ENCODE results near the gene SP9. TPM values are rescaled to one million over a fixed set of nuclear protein-coding genes. Genes with fewer than 3 reads are reported as not detected.
"Not testable (repeated sequence)": the region's sequence is repeated elsewhere in the genome, so short reads cannot be mapped to it uniquely, and the experiment has no call there.

SP9 gene
- total RNA-seq, 1 donor from 2014 or later: not detected

GRCh38 chr2:174342686-174343342 is 8.1 kb downstream of the SP9 start:
- no peak for DNase-seq (ENCODE audit: low spot score)
- intact Hi-C loops (cut with DNase I): loop anchor here (5.0 to 10.0 kb wide), 3 partner anchors 308 to 771 kb away; no protein-coding TSS in a partner anchor

- DNase-seq (ENCODE audit: low spot score): no peak
- intact Hi-C loops (cut with DNase I): loop anchor here (5.0 to 10.0 kb wide), 3 partner anchors 308 to 771 kb away; no protein-coding TSS in a partner anchor
Observed at GRCh38 chr2:174343343-174343622, 8.5 kb downstream of the SP9 start.

- no peak for DNase-seq (ENCODE audit: low spot score)
- intact Hi-C loops (cut with DNase I): loop anchor here (5.0 to 10.0 kb wide), 3 partner anchors 309 to 772 kb away; no protein-coding TSS in a partner anchor
Observed at GRCh38 chr2:174343623-174344455, 9.1 kb downstream of the SP9 start.

GRCh38 chr2:174344716-174345461 is 10.1 kb downstream of the SP9 start:
- intact Hi-C loops (cut with DNase I): loop anchor here (5.0 to 10.0 kb wide), 3 partner anchors 310 to 773 kb away; no protein-coding TSS in a partner anchor

GRCh38 chr2:174350018-174350417 is 15.3 kb downstream of the SP9 start:
- DNase-seq (ENCODE audit: low spot score): no peak
- intact Hi-C loops (cut with DNase I): no loop called here

More at GRCh38 chr2:174344716-174345461, 10.1 kb downstream of the SP9 start:
- DNase-seq (ENCODE audit: low spot score): no peak

GRCh38 chr2:174350593-174351181 is 15.9 kb downstream of the SP9 start:
- intact Hi-C loops (cut with DNase I): no loop called here
- no peak for DNase-seq (ENCODE audit: low spot score)

GRCh38 chr2:174353004-174353403 is 18.2 kb downstream of the SP9 start:
- intact Hi-C loops (cut with DNase I): no loop called here
- no peak for DNase-seq (ENCODE audit: low spot score)

GRCh38 chr2:174356347-174356746 is 21.6 kb downstream of the SP9 start:
- DNase-seq (ENCODE audit: low spot score): no peak
- intact Hi-C loops (cut with DNase I): no loop called here

- DNase-seq (ENCODE audit: low spot score); intact Hi-C loops (cut with DNase I): not testable (repeated sequence)
Observed at GRCh38 chr2:174359663-174360062, 24.9 kb downstream of the SP9 start.

GRCh38 chr2:174362949-174363348 is 28.2 kb downstream of the SP9 start:
- intact Hi-C loops (cut with DNase I): no loop called here
- DNase-seq (ENCODE audit: low spot score): no peak

GRCh38 chr2:174363492-174364225 is 28.9 kb downstream of the SP9 start:
- DNase-seq (ENCODE audit: low spot score); intact Hi-C loops (cut with DNase I): not testable (repeated sequence)

GRCh38 chr2:174364628-174365027 is 29.9 kb downstream of the SP9 start:
- no peak for DNase-seq (ENCODE audit: low spot score)
- intact Hi-C loops (cut with DNase I): no loop called here

- intact Hi-C loops (cut with DNase I): no loop called here
- DNase-seq (ENCODE audit: low spot score): no peak
Observed at GRCh38 chr2:174365571-174365970, 30.8 kb downstream of the SP9 start.

- intact Hi-C loops (cut with DNase I): no loop called here
- DNase-seq (ENCODE audit: low spot score): no peak
Observed at GRCh38 chr2:174368691-174369090, 33.9 kb downstream of the SP9 start.

- intact Hi-C loops (cut with DNase I): no loop called here
- no peak for DNase-seq (ENCODE audit: low spot score)
Observed at GRCh38 chr2:174376967-174377366, 42.2 kb downstream of the SP9 start.

GRCh38 chr2:174383796-174384195 is 49.0 kb downstream of the SP9 start:
- intact Hi-C loops (cut with DNase I): no loop called here
- DNase-seq (ENCODE audit: low spot score): no peak

- no peak for DNase-seq (ENCODE audit: low spot score)
- intact Hi-C loops (cut with DNase I): no loop called here
Observed at GRCh38 chr2:174385201-174385600, 50.4 kb downstream of the SP9 start.

All from cardiac septum (tissue), 1 donor.